H1 (cell line): ENCODE measurements around the gene SMIM23. TPM values are rescaled to one million over a fixed set of nuclear protein-coding genes. Genes with fewer than 3 reads are reported as not detected.
A peak's percentile ranks its signal among the peaks of the same experiment; 100 is the strongest.

ENCODE experiments used
- CTCF ChIA-PET: fragments of 300-600 bp; sonication (Branson Sonifier 250); formaldehyde crosslinking; loops from one replicate; lab custom pipeline; 2021; ENCODE audit not compliant: partially characterized antibody; lab: Charles Lee
- POLR2A ChIA-PET: fragments of 300-600 bp; sonication (Branson Sonifier 250); formaldehyde crosslinking; loops from one replicate; lab custom pipeline; 2021; ENCODE audit warnings: inconsistent platforms; ENCODE audit not compliant: partially characterized antibody; lab: Charles Lee
- DNase-seq, 2 experiments: peaks; one replicate each; pipeline versions ENCODE4 v3.0.0 to v3.0.0-alpha.2; 2010 to 2022; ENCODE audit warnings: low spot score in 2 of 2, low read depth in 1 of 2, mixed read lengths in 1 of 2
- FAIRE-seq: peaks from 2 replicates; lab custom pipeline; 2011; peaks lifted over from hg19 to GRCh38; lab: Jason Lieb, UNC
- H2AFZ ChIP-seq: 2 replicates; pipeline ENCODE4 v1.8.1; 2012; ENCODE audit warnings: low read length, inconsistent platforms
- H2AK5ac ChIP-seq: 2 replicates; pipeline ENCODE4 v1.6.1; 2013; ENCODE audit warnings: low read depth, low read length
- H2BK120ac ChIP-seq: replicated peaks from 2 replicates; pipeline ENCODE3; 2013; ENCODE audit warnings: low read depth, low read length, inconsistent platforms
- H2BK12ac ChIP-seq: 2 replicates; pipeline ENCODE4 v1.6.1; 2013; ENCODE audit warnings: low read depth, low read length
- H2BK15ac ChIP-seq: 2 replicates; pipeline ENCODE4 v1.6.1; 2013; ENCODE audit warnings: low read length
- H2BK20ac ChIP-seq: 2 replicates; pipeline ENCODE4 v1.6.1; 2013; ENCODE audit warnings: low read length
- H2BK5ac ChIP-seq: 2 replicates; pipeline ENCODE4 v1.6.1; 2013; ENCODE audit warnings: low read depth, low read length
- H3K14ac ChIP-seq: 2 replicates; pipeline ENCODE4 v1.6.1; 2013; ENCODE audit warnings: inconsistent platforms; ENCODE audit not compliant: insufficient read length
- H3K18ac ChIP-seq: 2 replicates; pipeline ENCODE4 v1.6.1; 2013; ENCODE audit warnings: low read length; ENCODE audit errors: extremely low read depth
- H3K23ac ChIP-seq: 2 replicates; pipeline ENCODE4 v1.6.1; 2013; ENCODE audit warnings: inconsistent platforms; ENCODE audit not compliant: insufficient read length
- H3K23me2 ChIP-seq: 2 replicates; pipeline ENCODE4 v1.6.1; 2013; ENCODE audit warnings: low read depth, low read length
- H3K27ac ChIP-seq: 2 replicates; pipeline ENCODE4 v1.6.1; 2011; ENCODE audit warnings: low read depth, low read length, inconsistent platforms
- H3K27me3 ChIP-seq, 4 experiments: replicated peaks in 1 of 4; 1 replicate in 1 of 4; 2 replicates in 3 of 4; pipeline versions ENCODE4 v1.6.1 to v1.8.1; 2011 to 2013; ENCODE audit warnings: low read length in 3 of 4, mild to moderate bottlenecking in 3 of 4, inconsistent platforms in 2 of 4, mixed read lengths in 2 of 4, moderate library complexity in 1 of 4; ENCODE audit not compliant: control insufficient read depth in 3 of 4, insufficient read depth in 3 of 4; ENCODE audit errors: extremely low read depth in 1 of 4
- H3K36me3 ChIP-seq, 4 experiments: 2 replicates each; pipeline versions ENCODE4 v1.6.1 to v1.8.1; 2011 to 2013; ENCODE audit warnings: mild to moderate bottlenecking in 4 of 4, low read length in 3 of 4, moderate library complexity in 2 of 4, control low read depth in 1 of 4, inconsistent platforms in 1 of 4; ENCODE audit not compliant: insufficient read depth in 4 of 4, control insufficient read depth in 2 of 4
- H3K4ac ChIP-seq: replicated peaks from 2 replicates; pipeline ENCODE3; 2013; ENCODE audit warnings: low read length, low read depth, mixed read lengths, inconsistent platforms; ENCODE audit not compliant: insufficient read length
- H3K4me1 ChIP-seq, 4 experiments: replicated peaks in 1 of 4; 1 replicate in 1 of 4; 2 replicates in 3 of 4; pipeline versions ENCODE4 v1.6.1 to v1.8.1; 2011 to 2013; ENCODE audit warnings: low read length in 3 of 4, inconsistent platforms in 2 of 4, mixed read lengths in 1 of 4; ENCODE audit not compliant: insufficient read depth in 4 of 4, control insufficient read depth in 3 of 4
- H3K4me2 ChIP-seq, 2 experiments: 2 replicates each; pipeline versions ENCODE4 v1.6.1 to v1.8.1; 2011 to 2013; ENCODE audit warnings: low read depth in 2 of 2, low read length in 2 of 2, control low read depth in 1 of 2, inconsistent platforms in 1 of 2, mild to moderate bottlenecking in 1 of 2; ENCODE audit not compliant: insufficient read depth in 1 of 2
- H3K4me3 ChIP-seq, 4 experiments: fragments of 200-600, 300-600 bp in 1 of 4; sonication (generic), shearing (Covaris generic), sonication (Bioruptor Twin) in 1 of 4; 2 replicates each; pipeline versions ENCODE4 v1.5.1 to v1.8.1; 2011 to 2016; ENCODE audit warnings: low read length in 4 of 4, low read depth in 3 of 4, control low read depth in 2 of 4, inconsistent platforms in 2 of 4, mild to moderate bottlenecking in 2 of 4, mixed read lengths in 1 of 4, moderate library complexity in 1 of 4; ENCODE audit not compliant: insufficient read depth in 2 of 4; ENCODE audit errors: extremely low read depth in 1 of 4
- H3K56ac ChIP-seq: replicated peaks from 2 replicates; pipeline ENCODE3; 2013; ENCODE audit warnings: low read depth, mild to moderate bottlenecking, mixed read lengths, low read length, inconsistent platforms; ENCODE audit not compliant: insufficient read length
- H3K79me1 ChIP-seq: 2 replicates; pipeline ENCODE4 v1.6.1; 2013; ENCODE audit warnings: low read depth, low read length, control low read depth
- H3K79me2 ChIP-seq, 2 experiments: 2 replicates each; pipeline versions ENCODE4 v1.6.1 to v1.8.1; 2012 to 2013; ENCODE audit warnings: low read length in 2 of 2, mild to moderate bottlenecking in 2 of 2, inconsistent platforms in 1 of 2; ENCODE audit not compliant: insufficient read depth in 2 of 2, control insufficient read depth in 1 of 2
- H3K9ac ChIP-seq, 4 experiments: replicated peaks in 1 of 4; 1 replicate in 1 of 4; 2 replicates in 3 of 4; pipeline versions ENCODE4 v1.6.1 to v1.8.1; 2011 to 2013; ENCODE audit warnings: low read depth in 3 of 4, low read length in 3 of 4, control low read depth in 2 of 4, mild to moderate bottlenecking in 2 of 4, moderate library complexity in 2 of 4, inconsistent platforms in 1 of 4; ENCODE audit errors: extremely low read depth in 1 of 4
- H3K9me3 ChIP-seq, 2 experiments: 2 replicates each; pipeline versions ENCODE4 v1.6.1 to v1.8.1; 2012 to 2013; ENCODE audit warnings: mild to moderate bottlenecking in 2 of 2, moderate library complexity in 2 of 2, control low read depth in 1 of 2, inconsistent platforms in 1 of 2, low read depth in 1 of 2, low read length in 1 of 2, mixed read lengths in 1 of 2; ENCODE audit not compliant: insufficient read depth in 2 of 2
- H4K20me1 ChIP-seq, 2 experiments: replicated peaks in 1 of 2; 2 replicates each; pipeline versions ENCODE3 to v1.8.1; 2011 to 2013; ENCODE audit warnings: inconsistent platforms in 2 of 2, low read length in 2 of 2, mild to moderate bottlenecking in 1 of 2; ENCODE audit not compliant: insufficient read depth in 2 of 2, control insufficient read depth in 1 of 2
- H4K5ac ChIP-seq: 2 replicates; pipeline ENCODE4 v1.6.1; 2013; ENCODE audit warnings: low read length, low read depth, mixed read lengths, inconsistent platforms; ENCODE audit not compliant: insufficient read length
- H4K8ac ChIP-seq: 2 replicates; pipeline ENCODE4 v1.8.0; 2013; ENCODE audit warnings: mild to moderate bottlenecking, moderate library complexity, low read length, inconsistent platforms; ENCODE audit not compliant: insufficient read depth; ENCODE audit errors: extremely low read depth
- H4K91ac ChIP-seq: replicated peaks from 2 replicates; pipeline ENCODE3; 2013; ENCODE audit warnings: low read length, mixed read lengths, inconsistent platforms; ENCODE audit not compliant: insufficient read length
- ASH2L ChIP-seq: fragments of 200-600, 300-600 bp; sonication (generic); IDR thresholded peaks from one replicate; pipeline ENCODE4 v1.7.1; 2017; ENCODE audit warnings: low read length
- BACH1 ChIP-seq: IDR thresholded peaks from 2 replicates; pipeline ENCODE4 v1.6.1; 2012; ENCODE audit warnings: low read length, improper control_type of control experiment
- BRCA1 ChIP-seq: IDR thresholded peaks from 2 replicates; pipeline ENCODE4 v1.6.1; 2012; ENCODE audit warnings: low read depth, low read length, improper control_type of control experiment
- EGR1 ChIP-seq: IDR thresholded peaks from 2 replicates; pipeline ENCODE4 v1.6.1; 2011; ENCODE audit warnings: low read depth, low read length, borderline replicate concordance
- JUN ChIP-seq: IDR thresholded peaks from 2 replicates; pipeline ENCODE4 v1.6.1; 2011; ENCODE audit warnings: low read depth, mild to moderate bottlenecking, improper control_type of control experiment, low read length
- POU5F1 ChIP-seq: IDR thresholded peaks from 2 replicates; pipeline ENCODE4 v1.6.1; 2011; ENCODE audit warnings: low read depth, mild to moderate bottlenecking, low read length, moderate library complexity
- RXRA ChIP-seq: IDR thresholded peaks from 2 replicates; pipeline ENCODE4 v1.6.1; 2011; ENCODE audit warnings: low read depth, mild to moderate bottlenecking, low read length, moderate library complexity; ENCODE audit not compliant: insufficient read depth
- ZNF274 ChIP-seq: IDR thresholded peaks from 2 replicates; pipeline ENCODE4 v1.7.0; 2012; ENCODE audit warnings: low read length, borderline replicate concordance; ENCODE audit errors: extremely low read depth
- long read RNA-seq, 2 experiments: library from RNA in 1 of 2; library from capped mRNA in 1 of 2; stranded (forward); transcript quantifications; one replicate each; pipeline ENCODE4 v2.0.0, GENCODE V29; 2021; ENCODE audit warnings: inconsistent platforms in 1 of 2
- polyA minus RNA-seq, 3 experiments: library from RNA; depleted of rRNA, polyadenylated mRNA; stranded (reverse); fragments of >200 nt; gene quantifications; 1 replicate in 2 of 3; 2 replicates in 1 of 3; pipeline ENCODE4 v1.2.3, GENCODE V29; 2011
- polyA plus RNA-seq, 7 experiments: library from polyadenylated mRNA; depleted of rRNA in 3 of 7; stranded (reverse) in 5 of 7; unstranded in 2 of 7; fragments of >200 nt in 5 of 7; fragments of 200-250 nt in 2 of 7; gene quantifications; 1 replicate in 5 of 7; 2 replicates in 1 of 7; 4 replicates in 1 of 7; pipeline versions ENCODE4 v1.2.1 to v1.2.3, GENCODE V29; 2011 to 2013; ENCODE audit warnings: missing spikeins in 2 of 7, mixed read lengths in 2 of 7
- total RNA-seq: library from RNA; stranded (reverse); fragmentation: NEBNext Ultra II Directional; extraction: Animal tissue kit (Norgen Biotek cat#: 25700); gene quantifications from 2 replicates; pipeline ENCODE4 v1.2.1, GENCODE V29; 2021

Gene SMIM23
- total RNA-seq = not detected in 2 replicates
- not detected in 2 replicates for polyA plus RNA-seq (2011; rRNA removed)
- not detected for polyA plus RNA-seq (2011; cell fraction: cytosol; rRNA removed)
- polyA plus RNA-seq (2011; cell fraction: nucleus; rRNA removed) = not detected
- not detected in 4 replicates for polyA plus RNA-seq (2012, experiment 1 of 2)
- not detected for polyA plus RNA-seq (2012, experiment 2 of 2)
- not detected for polyA plus RNA-seq (2013, experiment 1 of 2)
- not detected for polyA plus RNA-seq (2013, experiment 2 of 2)
- not detected in 2 replicates for polyA minus RNA-seq (2011; rRNA and poly(A)+ RNA removed)
- not detected for polyA minus RNA-seq (2011; cell fraction: cytosol; rRNA and poly(A)+ RNA removed)
- polyA minus RNA-seq (2011; cell fraction: nucleus; rRNA and poly(A)+ RNA removed) = not detected
- long read RNA-seq, experiment 1 = 0 reads
- long read RNA-seq, experiment 2 = 0 reads

- no peaks in the 10 kb centered on the region; a peak in 1 of 7 replicates for H3K4me1 ChIP-seq
- H3K36me3 ChIP-seq = no peaks in the 10 kb centered on the region
- H4K20me1 ChIP-seq = no peaks in the 10 kb centered on the region
- no peak within 1 kb of the TSS for H3K23ac ChIP-seq
- TF ChIP-seq BACH1 (no peak), RXRA (no peak), ZNF274 (no peak), BRCA1 (no peak), JUN (no peak), ASH2L (no peak), EGR1 (no peak), POU5F1 (no peak)
- TF ChIP-seq, all 59 proteins: peak for 0
- no peak within 1 kb of the TSS for H2BK12ac ChIP-seq
- no peak within 1 kb of the TSS for H4K91ac ChIP-seq
- H3K27ac ChIP-seq = no peak within 1 kb of the TSS
- POLR2A ChIA-PET = no interaction called here
- H3K79me1 ChIP-seq = no peaks in the 10 kb centered on the region
- H4K8ac ChIP-seq = no peak within 1 kb of the TSS
- peak within 1 kb of the TSS; percentile 14 for H3K56ac ChIP-seq
- H3K4ac ChIP-seq = no peak within 1 kb of the TSS
- no peak within 1 kb of the TSS for H3K14ac ChIP-seq
- no peaks in the 10 kb centered on the region for H3K23me2 ChIP-seq
- H2BK20ac ChIP-seq = no peak within 1 kb of the TSS
- no peak within 1 kb of the TSS for H2BK5ac ChIP-seq
- CTCF ChIA-PET = no interaction called here
- H3K4me3 ChIP-seq = no peak within 1 kb of the TSS
- H3K79me2 ChIP-seq = no peaks in the 10 kb centered on the region
- H2BK120ac ChIP-seq = no peak within 1 kb of the TSS
- no peak within 1 kb of the TSS for H3K4me2 ChIP-seq
- no peak within 1 kb of the TSS for H4K5ac ChIP-seq
- H2AK5ac ChIP-seq = no peak within 1 kb of the TSS
- H2AFZ ChIP-seq = no peak within 1 kb of the TSS
- no peak within 1 kb of the TSS for H2BK15ac ChIP-seq
- H3K27me3 ChIP-seq = no peaks in the 10 kb centered on the region
- no peak within 1 kb of the TSS for H3K18ac ChIP-seq
- H3K9ac ChIP-seq = no peak within 1 kb of the TSS
- FAIRE-seq (no peak), DNase-seq (no peak)
- no peaks in the 10 kb centered on the region for H3K9me3 ChIP-seq
Observed at GRCh38 chr5:171785517-171785916, at the start of gene SMIM23. Gene SMIM23 (plus strand): TSS chr5:171785817. CDS start chr5:171785872, 55 bp downstream.
